COLO829 (cell line): ENCODE results near the gene POU6F1.

Source experiments
- DNase-seq: peaks from one replicate; pipeline ENCODE4 v3.0.0; 2012; ENCODE audit warnings: low spot score

POU6F1 gene

DNA sequence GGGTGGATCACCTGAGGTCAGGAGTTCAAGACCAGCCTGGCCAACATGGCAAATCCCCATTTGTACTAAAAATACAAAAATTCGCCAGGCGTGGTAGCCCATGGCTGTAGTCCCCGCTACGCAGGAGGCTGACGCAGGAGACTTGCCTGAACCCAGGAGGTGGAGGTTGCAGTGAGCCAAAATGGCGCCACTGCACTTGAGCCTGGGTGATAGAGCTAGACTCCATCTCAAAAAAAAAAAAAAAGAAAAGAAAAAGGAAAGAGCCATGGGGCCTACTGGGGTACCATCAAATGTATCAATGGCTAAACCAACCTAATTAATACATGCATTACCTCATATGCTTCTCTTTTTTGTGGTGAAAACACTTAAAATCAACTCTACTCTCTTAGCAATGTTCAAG, 55.6 kb downstream of the POU6F1 start:
- no peak for DNase-seq

DNA sequence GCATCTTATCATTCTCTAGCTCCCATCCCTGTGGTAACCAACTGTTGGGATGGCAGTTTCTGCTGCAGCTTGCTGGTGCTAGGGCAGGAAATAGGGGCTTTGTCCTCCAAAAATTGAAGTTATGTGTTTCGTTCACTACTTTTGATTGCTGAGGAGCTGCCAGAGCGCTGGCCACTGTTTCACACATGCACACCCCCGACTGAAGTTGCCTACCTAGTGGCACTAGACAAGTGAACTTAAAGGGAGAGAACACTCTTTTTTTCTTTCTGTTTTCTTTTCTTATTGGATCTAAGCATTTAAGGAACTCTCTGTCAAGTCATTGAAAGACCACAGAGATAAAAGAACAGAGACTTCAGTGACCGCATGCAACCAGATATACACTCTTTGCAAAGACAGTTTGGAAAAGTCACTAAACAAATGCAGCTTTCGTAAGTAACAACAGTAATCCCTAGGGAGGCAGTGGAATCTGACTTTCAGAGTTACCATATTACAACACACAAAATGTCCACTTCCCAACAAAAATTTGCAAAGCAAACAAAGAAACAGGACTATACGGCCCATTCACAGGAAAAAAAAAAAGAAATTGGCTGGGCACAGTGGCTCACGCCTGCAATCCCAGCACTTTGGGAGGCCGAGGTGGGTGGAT, 56.9 kb downstream of the POU6F1 start:
- DNase-seq: peak; percentile 35

DNA sequence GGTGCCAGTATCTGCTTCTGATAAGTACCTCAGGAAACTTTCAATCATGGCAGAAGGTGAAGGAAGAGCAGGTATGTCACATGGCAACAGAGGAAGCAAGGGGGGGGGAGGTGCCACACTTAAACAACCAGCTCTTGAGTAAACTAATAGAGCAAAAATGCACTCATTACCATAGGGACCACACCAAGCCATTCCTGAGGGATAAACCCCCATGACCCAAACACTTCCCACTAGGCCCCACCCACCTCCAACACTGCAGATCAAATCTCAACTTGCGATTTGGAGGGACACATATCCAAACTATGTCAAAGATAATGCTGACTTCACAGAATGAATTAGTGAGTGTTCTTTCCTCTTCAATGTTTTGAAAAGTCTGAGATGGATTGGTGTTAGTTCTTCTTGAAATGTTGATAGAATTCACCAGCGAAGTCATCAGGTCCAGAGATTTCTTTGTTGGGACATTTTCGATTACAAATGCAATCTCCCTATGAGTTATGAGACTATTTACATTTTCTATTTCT, 61.6 kb downstream of the POU6F1 start:
- no peak for DNase-seq

DNA sequence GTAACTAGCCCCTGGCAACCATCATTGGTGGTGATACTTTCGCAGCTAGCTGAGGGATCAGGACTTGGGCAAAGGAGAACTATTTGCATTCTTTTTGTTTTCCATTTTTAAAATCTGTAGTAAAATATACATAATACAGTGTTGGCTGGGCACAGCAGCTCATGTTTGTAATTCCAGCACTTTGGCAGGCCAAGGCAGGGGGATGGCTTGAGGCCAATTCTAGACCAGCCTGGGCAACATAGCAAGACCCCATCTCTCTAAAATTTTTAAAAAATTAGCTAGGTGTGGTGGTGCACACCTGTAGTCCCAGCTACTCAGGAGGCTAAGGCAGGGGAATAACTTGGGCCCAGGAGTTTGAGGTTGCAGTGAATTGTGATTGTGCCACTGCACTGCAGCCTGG, 64.9 kb downstream of the POU6F1 start:
- no peak for DNase-seq

DNA sequence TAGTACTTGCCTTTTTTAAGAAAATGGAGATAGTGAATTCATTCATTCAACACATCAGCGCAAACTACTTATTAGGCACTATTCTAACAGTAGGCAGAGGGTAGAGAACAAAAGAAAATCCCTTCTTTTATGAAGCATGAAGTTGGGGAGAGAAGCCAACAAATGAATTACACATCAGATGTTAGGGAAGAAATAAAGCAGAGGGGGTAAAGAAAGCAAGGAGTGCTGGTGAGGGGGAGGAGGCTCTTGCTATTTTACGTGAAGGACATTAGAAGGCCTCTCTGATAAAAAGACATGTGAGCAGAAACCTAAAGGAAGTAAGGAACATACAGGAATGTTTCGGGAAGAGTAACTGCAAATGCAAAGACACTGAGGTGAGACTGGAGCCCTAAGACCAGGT, 67.1 kb downstream of the POU6F1 start:
- no peak for DNase-seq

DNA sequence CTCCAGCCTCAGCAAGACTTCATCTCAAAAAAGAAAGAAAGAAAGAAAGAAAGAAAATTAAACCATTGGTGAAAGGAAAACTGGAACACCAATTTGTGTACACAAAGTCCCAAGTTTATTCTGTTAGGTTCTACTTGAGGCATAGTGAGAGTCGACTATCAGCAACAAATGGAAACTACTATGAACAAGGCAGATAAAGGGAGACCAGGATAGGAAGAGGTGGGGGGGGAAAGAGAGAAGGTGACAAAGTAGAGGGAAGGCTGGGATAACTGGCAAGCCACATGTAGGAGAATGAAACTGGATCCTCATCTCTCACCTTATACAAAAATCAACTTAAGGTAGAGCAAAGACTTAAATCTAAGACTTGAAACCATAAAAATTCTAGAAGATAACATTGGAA, 70.6 kb downstream of the POU6F1 start:
- no peak for DNase-seq

DNA sequence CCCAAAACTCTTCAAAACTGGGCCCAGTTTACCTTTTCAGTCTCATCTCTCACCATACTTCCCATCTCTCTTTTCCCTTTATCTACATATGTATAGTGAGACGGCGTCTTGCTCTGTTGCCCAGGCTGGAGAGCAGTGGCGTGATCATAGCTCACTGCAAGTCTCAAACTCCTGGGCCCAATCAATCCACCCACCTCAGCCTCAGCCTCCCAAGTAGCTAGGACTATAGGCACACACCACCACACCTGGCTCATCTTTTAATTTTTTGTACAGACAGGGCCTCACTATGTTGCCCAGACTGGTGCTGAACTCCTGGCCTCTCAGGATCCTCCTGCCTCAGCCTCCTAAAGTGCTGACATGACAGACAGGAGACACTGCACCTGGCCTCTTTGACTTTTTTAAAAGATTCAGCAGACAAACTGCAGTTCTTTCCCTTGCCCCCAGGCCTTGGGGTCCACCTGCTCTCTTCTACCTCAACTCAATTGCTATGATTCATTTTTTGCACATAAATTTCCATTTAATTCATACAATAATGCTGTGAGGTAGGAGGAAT, 78.5 kb downstream of the POU6F1 start:
- no peak for DNase-seq
